NK-92 (cell line): ENCODE measurements around the gene FAM209B.
"Not testable (repeated sequence)": the region's sequence is repeated elsewhere in the genome, so short reads cannot be mapped to it uniquely, and the experiment has no call there.

Experiments
- DNase-seq: peaks from one replicate; lab custom pipeline; 2025; ENCODE audit not compliant: unreplicated experiment; lab: John Stamatoyannopoulos, UW

Gene FAM209B

DNA sequence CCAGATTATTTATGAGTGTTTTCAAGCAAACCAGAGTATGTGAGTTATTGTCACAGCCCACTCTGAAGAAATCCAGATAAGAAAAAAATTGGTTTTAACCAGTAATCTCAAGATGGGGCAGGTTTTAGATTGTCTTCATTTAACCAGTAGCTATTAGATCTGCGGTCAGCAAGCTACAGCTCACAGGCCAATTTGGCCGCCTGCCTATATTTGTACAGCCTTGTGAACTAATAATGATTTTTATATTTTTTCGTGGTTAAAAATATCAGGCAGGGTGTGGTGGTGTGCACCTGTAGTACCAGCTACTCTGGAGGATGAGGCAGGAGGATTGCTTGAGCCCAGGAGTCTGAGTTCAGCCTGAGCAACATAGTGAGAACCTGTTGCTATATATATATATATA lies 5.0 kb downstream of the FAM209B start:
- no peak for DNase-seq

- no peak for DNase-seq
Measured at GRCh38 chr20:56540415-56540814, 7.4 kb downstream of the FAM209B start.

GRCh38 chr20:56542489-56543030 lies 9.5 kb downstream of the FAM209B start:
- DNase-seq = no peak

GRCh38 chr20:56551571-56551970 lies 18.5 kb downstream of the FAM209B start:
- DNase-seq = no peak

- DNase-seq = no peak
Measured at GRCh38 chr20:56552911-56553629, 20.0 kb downstream of the FAM209B start.

- DNase-seq = no peak
Measured at GRCh38 chr20:56554869-56555268, 21.8 kb downstream of the FAM209B start.

GRCh38 chr20:56558968-56559367 lies 25.9 kb downstream of the FAM209B start:
- DNase-seq = no peak

GRCh38 chr20:56564526-56564925 lies 31.5 kb downstream of the FAM209B start:
- not testable (repeated sequence) for DNase-seq

- DNase-seq = no peak
Measured at GRCh38 chr20:56565511-56565910, 32.5 kb downstream of the FAM209B start.

DNA sequence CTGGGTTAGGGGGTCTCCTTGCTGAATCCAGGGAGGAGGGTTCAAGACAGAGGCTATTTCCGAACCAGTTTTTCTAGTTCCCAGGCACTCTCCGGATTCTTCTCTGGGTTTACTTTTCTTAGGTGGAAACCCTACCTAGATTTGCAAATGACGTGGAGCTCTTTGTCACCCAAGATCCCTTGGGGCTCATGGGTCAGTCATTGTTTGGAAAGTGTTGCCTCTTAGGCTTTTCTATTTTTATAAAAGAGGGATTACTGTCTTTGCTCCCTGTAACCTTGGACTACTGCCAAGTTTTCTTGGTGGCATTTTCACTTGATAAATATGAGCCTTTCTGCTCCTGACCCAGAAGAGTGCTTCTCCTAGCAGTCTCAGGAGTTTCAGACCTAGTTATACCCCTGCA lies 33.6 kb downstream of the FAM209B start:
- no peak for DNase-seq

DNA sequence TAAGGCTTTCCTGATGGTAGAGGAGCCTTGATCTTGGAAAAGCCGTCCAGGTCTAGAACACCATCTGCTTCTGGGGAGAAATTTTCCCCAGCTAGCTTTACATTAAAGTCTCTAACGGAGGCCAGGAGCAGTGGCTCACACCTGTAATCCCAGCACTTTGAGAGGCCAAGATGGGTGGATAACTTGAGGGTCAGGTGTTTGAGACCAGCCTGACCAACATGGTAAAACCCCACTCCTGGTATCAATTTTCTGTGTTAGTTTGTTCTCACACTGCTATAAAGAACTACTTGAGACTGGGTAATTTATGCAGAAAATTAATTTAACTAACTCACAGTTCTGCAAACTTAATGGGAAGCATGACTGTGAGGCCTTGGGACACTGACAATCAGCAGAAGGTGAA lies 37.8 kb downstream of the FAM209B start:
- no peak for DNase-seq

- DNase-seq = no peak
Measured at GRCh38 chr20:56572172-56572571, 39.1 kb downstream of the FAM209B start.

- no peak for DNase-seq
Measured at GRCh38 chr20:56573986-56574385, 40.9 kb downstream of the FAM209B start.

DNA sequence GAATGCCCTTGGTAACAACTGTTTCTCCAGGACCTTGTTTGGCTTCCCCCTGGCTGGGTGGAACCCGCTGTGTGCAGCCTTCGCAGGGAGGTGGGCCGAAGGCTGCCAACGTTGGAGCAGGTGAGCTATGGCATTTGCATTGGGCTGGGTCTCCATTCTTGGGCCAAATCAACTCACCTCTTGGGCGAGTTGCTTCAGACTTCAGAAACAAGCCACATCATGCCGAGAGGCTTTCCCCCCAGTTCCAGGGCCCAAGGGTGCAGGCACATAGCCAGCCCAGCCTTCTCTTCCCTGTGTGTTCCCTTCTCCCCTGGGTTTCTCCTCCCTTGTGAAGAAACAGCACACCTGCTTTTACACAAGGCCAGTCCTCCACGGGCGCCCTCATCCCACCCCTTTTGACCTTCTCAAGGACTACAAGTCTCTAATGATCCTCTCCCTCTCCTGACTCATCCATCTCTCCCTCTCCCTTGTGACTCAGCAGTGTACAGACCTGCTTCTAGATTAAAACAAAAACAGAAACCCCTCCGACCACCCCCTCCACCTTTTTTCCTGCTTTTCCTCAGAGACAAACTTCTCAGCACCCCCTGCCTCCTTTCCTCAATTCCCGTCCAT lies 41.6 kb downstream of the FAM209B start:
- no peak for DNase-seq

DNA sequence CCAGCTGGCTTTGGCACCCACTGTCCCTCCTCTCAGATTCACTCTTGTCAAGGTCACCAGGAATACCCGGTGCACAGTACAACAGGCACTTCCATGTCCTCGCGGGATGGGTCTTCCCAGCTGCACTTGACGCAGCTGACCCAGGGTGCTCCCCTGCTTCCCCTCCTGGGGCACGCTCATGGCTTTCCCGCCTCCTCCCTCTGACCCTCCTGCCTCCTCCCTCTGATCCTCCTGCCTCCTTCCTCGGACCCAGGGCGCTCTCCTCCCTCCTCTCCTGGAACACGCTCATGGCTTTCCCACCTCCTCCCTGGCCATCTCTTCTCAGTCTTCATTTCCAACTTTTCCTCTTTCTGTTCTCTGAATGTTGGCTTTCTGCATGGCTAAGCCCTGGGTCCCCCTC lies 42.1 kb downstream of the FAM209B start:
- DNase-seq = no peak

GRCh38 chr20:56575961-56576360 lies 42.9 kb downstream of the FAM209B start:
- DNase-seq = no peak

- no peak for DNase-seq
Measured at GRCh38 chr20:56579301-56579710, 46.3 kb downstream of the FAM209B start.

GRCh38 chr20:56580226-56580625 lies 47.2 kb downstream of the FAM209B start:
- no peak for DNase-seq

DNA sequence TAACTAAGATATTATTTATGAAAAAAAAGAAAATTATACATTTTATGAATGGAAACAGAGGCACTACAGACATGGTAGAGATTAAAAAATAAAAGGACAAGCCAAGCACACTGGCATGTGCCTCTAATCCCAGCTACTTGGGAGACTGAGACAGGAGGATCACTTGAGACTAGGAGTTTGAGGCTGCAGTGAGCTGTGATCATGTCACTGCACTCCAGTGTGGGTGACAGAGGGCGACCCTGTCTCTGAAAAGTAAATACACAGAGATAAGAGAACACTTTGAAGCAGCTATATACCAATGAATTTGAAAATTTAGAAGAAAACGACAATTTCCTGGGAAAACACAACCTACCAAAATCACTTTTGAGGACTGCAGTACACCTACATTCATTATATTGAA lies 48.7 kb downstream of the FAM209B start:
- no peak for DNase-seq

DNA sequence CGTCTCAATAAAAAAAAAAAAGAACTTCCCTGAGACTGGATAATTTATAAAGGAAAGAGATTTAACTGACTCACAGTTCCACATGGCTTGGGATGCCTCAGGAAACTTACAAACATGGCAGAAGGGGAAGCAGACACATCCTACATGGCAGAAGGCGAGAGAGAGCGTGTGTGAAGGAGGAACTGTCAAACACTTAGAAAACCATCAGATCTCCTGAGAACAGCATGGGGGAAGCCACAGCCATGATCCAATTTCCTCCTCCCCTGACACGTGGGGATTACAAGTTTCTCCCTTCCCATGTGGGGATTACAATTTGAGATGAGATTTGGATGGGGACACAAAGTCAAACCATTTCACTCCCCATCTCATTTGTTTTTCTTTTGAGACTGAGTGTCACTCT lies 49.5 kb downstream of the FAM209B start:
- DNase-seq = no peak

- DNase-seq = no peak
Measured at GRCh38 chr20:56584916-56585315, 51.9 kb downstream of the FAM209B start.
